Measurements from ENCODE around the gene MUC12.
"Not testable (repeated sequence)": the region's sequence is repeated elsewhere in the genome, so short reads cannot be mapped to it uniquely, and the experiment has no call there.

Gene MUC12

DNA sequence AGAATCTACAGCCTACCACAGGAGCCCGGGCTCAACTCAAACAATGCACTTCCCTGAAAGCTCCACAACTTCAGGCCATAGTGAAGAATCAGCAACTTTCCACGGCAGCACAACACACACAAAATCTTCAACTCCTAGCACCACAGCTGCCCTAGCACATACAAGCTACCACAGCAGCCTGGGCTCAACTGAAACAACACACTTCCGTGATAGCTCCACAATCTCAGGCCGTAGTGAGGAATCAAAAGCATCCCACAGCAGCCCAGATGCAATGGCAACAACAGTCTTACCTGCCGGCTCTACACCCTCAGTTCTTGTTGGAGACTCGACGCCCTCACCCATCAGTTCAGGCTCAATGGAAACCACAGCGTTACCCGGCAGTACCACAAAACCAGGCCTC, 22.3 kb downstream of the MUC12 start:
- H3K4me3 ChIP-seq (replicated peaks; ENCODE audit: low read depth, low read length): no peak overlapping the region
- TF ChIP-seq, protein P1, sequence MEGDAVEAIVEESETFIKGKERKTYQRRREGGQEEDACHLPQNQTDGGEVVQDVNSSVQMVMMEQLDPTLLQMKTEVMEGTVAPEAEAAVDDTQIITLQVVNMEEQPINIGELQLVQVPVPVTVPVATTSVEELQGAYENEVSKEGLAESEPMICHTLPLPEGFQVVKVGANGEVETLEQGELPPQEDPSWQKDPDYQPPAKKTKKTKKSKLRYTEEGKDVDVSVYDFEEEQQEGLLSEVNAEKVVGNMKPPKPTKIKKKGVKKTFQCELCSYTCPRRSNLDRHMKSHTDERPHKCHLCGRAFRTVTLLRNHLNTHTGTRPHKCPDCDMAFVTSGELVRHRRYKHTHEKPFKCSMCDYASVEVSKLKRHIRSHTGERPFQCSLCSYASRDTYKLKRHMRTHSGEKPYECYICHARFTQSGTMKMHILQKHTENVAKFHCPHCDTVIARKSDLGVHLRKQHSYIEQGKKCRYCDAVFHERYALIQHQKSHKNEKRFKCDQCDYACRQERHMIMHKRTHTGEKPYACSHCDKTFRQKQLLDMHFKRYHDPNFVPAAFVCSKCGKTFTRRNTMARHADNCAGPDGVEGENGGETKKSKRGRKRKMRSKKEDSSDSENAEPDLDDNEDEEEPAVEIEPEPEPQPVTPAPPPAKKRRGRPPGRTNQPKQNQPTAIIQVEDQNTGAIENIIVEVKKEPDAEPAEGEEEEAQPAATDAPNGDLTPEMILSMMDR (IDR thresholded peaks at IDR 0.05; ENCODE audit: low read depth, low read length, missing control alignments): no peak
- no peak for DNase-seq (ENCODE audit: extremely low read depth, low read depth)

- not testable (repeated sequence) for H3K4me3 ChIP-seq (replicated peaks; ENCODE audit: low read depth, low read length); DNase-seq (ENCODE audit: extremely low read depth, low read depth)
Measured at GRCh38 chr7:100992280-100992679, 22.9 kb downstream of the MUC12 start.

GRCh38 chr7:100994671-100995070, 25.3 kb downstream of the MUC12 start:
- DNase-seq (ENCODE audit: extremely low read depth, low read depth); H3K4me3 ChIP-seq (replicated peaks; ENCODE audit: low read depth, low read length): not testable (repeated sequence)

DNA sequence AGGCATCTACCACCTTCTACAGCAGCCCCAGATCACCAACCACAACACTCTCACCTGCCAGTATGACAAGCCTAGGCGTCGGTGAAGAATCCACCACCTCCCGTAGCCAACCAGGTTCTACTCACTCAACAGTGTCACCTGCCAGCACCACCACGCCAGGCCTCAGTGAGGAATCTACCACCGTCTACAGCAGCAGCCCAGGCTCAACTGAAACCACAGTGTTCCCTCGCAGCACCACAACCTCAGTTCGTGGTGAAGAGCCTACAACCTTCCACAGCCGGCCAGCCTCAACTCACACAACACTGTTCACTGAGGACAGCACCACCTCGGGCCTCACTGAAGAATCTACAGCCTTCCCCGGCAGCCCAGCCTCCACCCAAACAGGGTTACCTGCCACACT, 29.2 kb downstream of the MUC12 start:
- DNase-seq (ENCODE audit: extremely low read depth, low read depth); H3K4me3 ChIP-seq (replicated peaks; ENCODE audit: low read depth, low read length): not testable (repeated sequence)

DNA sequence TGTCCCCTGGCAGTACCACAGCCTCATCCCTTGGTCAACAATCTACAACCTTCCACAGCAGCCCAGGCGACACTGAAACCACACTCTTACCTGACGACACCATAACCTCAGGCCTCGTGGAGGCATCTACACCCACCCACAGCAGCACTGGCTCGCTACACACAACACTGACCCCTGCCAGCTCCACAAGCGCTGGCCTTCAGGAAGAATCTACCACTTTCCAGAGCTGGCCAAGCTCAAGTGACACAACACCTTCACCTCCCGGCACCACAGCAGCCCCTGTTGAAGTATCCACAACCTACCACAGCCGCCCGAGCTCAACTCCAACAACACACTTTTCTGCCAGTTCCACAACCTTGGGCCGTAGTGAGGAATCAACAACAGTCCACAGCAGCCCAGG, 30.0 kb downstream of the MUC12 start:
- H3K4me3 ChIP-seq (replicated peaks; ENCODE audit: low read depth, low read length); DNase-seq (ENCODE audit: extremely low read depth, low read depth): not testable (repeated sequence)

DNA sequence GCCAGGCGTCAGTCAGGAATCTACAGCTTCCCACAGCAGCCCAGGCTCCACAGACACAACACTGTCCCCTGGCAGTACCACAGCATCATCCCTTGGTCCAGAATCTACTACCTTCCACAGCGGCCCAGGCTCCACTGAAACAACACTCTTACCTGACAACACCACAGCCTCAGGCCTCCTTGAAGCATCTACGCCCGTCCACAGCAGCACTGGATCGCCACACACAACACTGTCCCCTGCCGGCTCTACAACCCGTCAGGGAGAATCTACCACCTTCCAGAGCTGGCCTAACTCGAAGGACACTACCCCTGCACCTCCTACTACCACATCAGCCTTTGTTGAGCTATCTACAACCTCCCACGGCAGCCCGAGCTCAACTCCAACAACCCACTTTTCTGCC, 30.7 kb downstream of the MUC12 start:
- not testable (repeated sequence) for DNase-seq (ENCODE audit: extremely low read depth, low read depth); H3K4me3 ChIP-seq (replicated peaks; ENCODE audit: low read depth, low read length)

- not testable (repeated sequence) for H3K4me3 ChIP-seq (replicated peaks; ENCODE audit: low read depth, low read length); DNase-seq (ENCODE audit: extremely low read depth, low read depth)
Measured at GRCh38 chr7:101002333-101002732, 33.0 kb downstream of the MUC12 start.

- not testable (repeated sequence) for DNase-seq (ENCODE audit: extremely low read depth, low read depth); H3K4me3 ChIP-seq (replicated peaks; ENCODE audit: low read depth, low read length)
Measured at GRCh38 chr7:101007361-101007760, 38.0 kb downstream of the MUC12 start.

DNA sequence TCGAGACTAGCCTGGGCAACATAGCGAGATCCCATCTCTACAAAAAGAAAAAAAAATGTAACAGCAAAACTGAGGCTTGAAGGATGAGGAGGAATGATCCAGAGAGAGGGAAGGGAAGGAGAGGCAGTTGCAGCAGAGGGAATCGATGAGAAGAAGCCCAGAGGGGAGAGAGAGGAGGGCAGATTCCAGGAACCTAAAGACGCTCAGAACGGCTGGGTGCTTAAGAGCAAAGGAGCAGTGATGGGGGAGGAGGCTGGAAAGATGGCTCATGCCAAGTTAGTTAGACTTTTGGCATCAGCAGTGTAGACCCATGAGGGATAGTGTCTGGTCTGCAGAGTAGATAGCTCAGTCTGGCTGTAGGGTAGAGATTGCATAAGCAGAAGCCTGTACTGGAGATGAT, 40.3 kb downstream of the MUC12 start:
- H3K4me3 ChIP-seq (replicated peaks; ENCODE audit: low read depth, low read length): no peak overlapping the region
- TF ChIP-seq, protein P1 (IDR thresholded peaks at IDR 0.05; ENCODE audit: low read depth, low read length, missing control alignments): no peak
- no peak for DNase-seq (ENCODE audit: extremely low read depth, low read depth)

DNA sequence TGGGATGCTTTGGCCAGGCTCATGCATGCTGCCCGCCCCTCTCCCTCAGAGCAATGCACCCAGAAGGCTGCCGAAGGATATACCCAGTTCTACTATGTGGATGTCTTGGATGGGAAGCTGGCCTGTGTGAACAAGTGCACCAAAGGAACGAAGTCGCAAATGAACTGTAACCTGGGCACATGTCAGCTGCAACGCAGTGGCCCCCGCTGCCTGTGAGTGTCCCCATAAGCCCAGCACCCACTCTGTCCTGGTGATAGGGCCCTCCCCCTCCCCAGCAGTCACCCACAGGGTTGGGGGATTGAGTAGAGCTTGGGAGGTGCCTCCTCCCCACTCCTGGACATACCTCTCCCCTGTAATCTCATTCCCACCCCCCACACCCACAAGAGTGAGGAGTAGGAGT, 43.6 kb downstream of the MUC12 start:
- TF ChIP-seq, protein P1 (IDR thresholded peaks at IDR 0.05; ENCODE audit: low read depth, low read length, missing control alignments): no peak
- no peak overlapping the region for H3K4me3 ChIP-seq (replicated peaks; ENCODE audit: low read depth, low read length)
- no peak for DNase-seq (ENCODE audit: extremely low read depth, low read depth)

GRCh38 chr7:101015626-101016025, 46.3 kb downstream of the MUC12 start:
- no peak for DNase-seq (ENCODE audit: extremely low read depth, low read depth)
- no peak overlapping the region for H3K4me3 ChIP-seq (replicated peaks; ENCODE audit: low read depth, low read length)

More at GRCh38 chr7:101015626-101016025, 46.3 kb downstream of the MUC12 start:
- TF ChIP-seq, protein P1 (IDR thresholded peaks at IDR 0.05; ENCODE audit: low read depth, low read length, missing control alignments): no peak

Measured in HFF-Myc (cell line).